ENCODE data around the gene ARHGEF4. TPM values are rescaled to one million over a fixed set of nuclear protein-coding genes. Genes with fewer than 3 reads are reported as not detected.

Gene ARHGEF4
- total RNA-seq, 2 donors from 2014 or later: 50.3 to 54.7 TPM

- Mint-ChIP-seq H3K27ac (no peak overlapping the region), H3K4me3 (no peak overlapping the region), H3K36me3 (ENCODE audit: low read depth) (no peaks in the 10 kb centered on the region), H3K27me3 (ENCODE audit: insufficient read depth) (no peaks in the 10 kb centered on the region), H3K9me3 (no peaks in the 10 kb centered on the region), H3K4me1 (no peaks in the 10 kb centered on the region)
- H3K27me3 ChIP-seq (ENCODE audit: control insufficient read depth, insufficient read depth, low read length, poor library complexity, severe bottlenecking): no peaks in the 10 kb centered on the region
- H3K27ac ChIP-seq (ENCODE audit: low read depth, low read length): no peak overlapping the region
- WGBS, 2 experiments (ENCODE audit: insufficient coverage in 1 of 2, insufficient read length in 1 of 2): 87 to 93% methylated on average over 7 to 12 of the region's 12 CpGs
- TF ChIP-seq CTCF (conservative IDR thresholded peaks at IDR 0.05): no peak
- no peak for DNase-seq
- no peak overlapping the region for H3K4me3 ChIP-seq (ENCODE audit: low read length)
- no peaks in the 10 kb centered on the region for H3K36me3 ChIP-seq (ENCODE audit: control insufficient read depth, insufficient read depth, low read length)
- H3K9ac ChIP-seq (ENCODE audit: extremely low read depth, low read length, poor library complexity, severe bottlenecking): no peak overlapping the region
- H3K9me3 ChIP-seq (ENCODE audit: control insufficient read depth, low read length): no peaks in the 10 kb centered on the region
- no peaks in the 10 kb centered on the region for H3K4me1 ChIP-seq (ENCODE audit: control insufficient read depth, insufficient read depth, low read length)
Observed at GRCh38 chr2:130848526-130849210, 12.0 kb downstream of the ARHGEF4 start.

GRCh38 chr2:130849896-130850787 lies 13.4 kb downstream of the ARHGEF4 start:
- Mint-ChIP-seq H3K4me1 (no peaks in the 10 kb centered on the region), H3K4me3 (no peak overlapping the region), H3K27me3 (ENCODE audit: insufficient read depth) (no peaks in the 10 kb centered on the region), H3K9me3 (no peaks in the 10 kb centered on the region), H3K36me3 (ENCODE audit: low read depth) (no peaks in the 10 kb centered on the region), H3K27ac (no peak overlapping the region)
- 83 to 93% methylated on average over 3 to 10 of the region's 10 CpGs for WGBS, 2 experiments (ENCODE audit: insufficient coverage in 1 of 2, insufficient read length in 1 of 2)
- Histone ChIP-seq H3K4me1 (ENCODE audit: control insufficient read depth, insufficient read depth, low read length) (no peaks in the 10 kb centered on the region), H3K9ac (ENCODE audit: extremely low read depth, low read length, poor library complexity, severe bottlenecking) (no peak overlapping the region), H3K27ac (ENCODE audit: low read depth, low read length) (no peak overlapping the region), H3K9me3 (ENCODE audit: control insufficient read depth, low read length) (no peaks in the 10 kb centered on the region), H3K27me3 (ENCODE audit: control insufficient read depth, insufficient read depth, low read length, poor library complexity, severe bottlenecking) (no peaks in the 10 kb centered on the region), H3K36me3 (ENCODE audit: control insufficient read depth, insufficient read depth, low read length) (no peaks in the 10 kb centered on the region), H3K4me3 (ENCODE audit: low read length) (no peak overlapping the region)
- no peak for DNase-seq
- TF ChIP-seq CTCF (conservative IDR thresholded peaks at IDR 0.05): no peak

GRCh38 chr2:130850788-130851623 lies 14.3 kb downstream of the ARHGEF4 start:
- H3K4me3 Mint-ChIP-seq: no peak overlapping the region

More at GRCh38 chr2:130850788-130851623, 14.3 kb downstream of the ARHGEF4 start:
- H3K4me3 ChIP-seq (ENCODE audit: low read length): no peak overlapping the region
- no peaks in the 10 kb centered on the region for H3K4me1 ChIP-seq (ENCODE audit: control insufficient read depth, insufficient read depth, low read length)
- TF ChIP-seq CTCF (conservative IDR thresholded peaks at IDR 0.05): no peak
- WGBS, 2 experiments (ENCODE audit: insufficient coverage in 1 of 2, insufficient read length in 1 of 2): 93 to 95% methylated on average over 19 to 26 of the region's 26 CpGs
- Mint-ChIP-seq H3K27me3 (ENCODE audit: insufficient read depth) (no peaks in the 10 kb centered on the region), H3K27ac (no peak overlapping the region), H3K4me1 (no peaks in the 10 kb centered on the region), H3K36me3 (ENCODE audit: low read depth) (no peaks in the 10 kb centered on the region), H3K9me3 (no peaks in the 10 kb centered on the region)
- no peaks in the 10 kb centered on the region for H3K27me3 ChIP-seq (ENCODE audit: control insufficient read depth, insufficient read depth, low read length, poor library complexity, severe bottlenecking)
- H3K36me3 ChIP-seq (ENCODE audit: control insufficient read depth, insufficient read depth, low read length): no peaks in the 10 kb centered on the region
- H3K9me3 ChIP-seq (ENCODE audit: control insufficient read depth, low read length): no peaks in the 10 kb centered on the region
- H3K9ac ChIP-seq (ENCODE audit: extremely low read depth, low read length, poor library complexity, severe bottlenecking): no peak overlapping the region
- DNase-seq: no peak
- no peak overlapping the region for H3K27ac ChIP-seq (ENCODE audit: low read depth, low read length)
